ENCODE data around the gene PDIA5.

PDIA5 gene

DNA sequence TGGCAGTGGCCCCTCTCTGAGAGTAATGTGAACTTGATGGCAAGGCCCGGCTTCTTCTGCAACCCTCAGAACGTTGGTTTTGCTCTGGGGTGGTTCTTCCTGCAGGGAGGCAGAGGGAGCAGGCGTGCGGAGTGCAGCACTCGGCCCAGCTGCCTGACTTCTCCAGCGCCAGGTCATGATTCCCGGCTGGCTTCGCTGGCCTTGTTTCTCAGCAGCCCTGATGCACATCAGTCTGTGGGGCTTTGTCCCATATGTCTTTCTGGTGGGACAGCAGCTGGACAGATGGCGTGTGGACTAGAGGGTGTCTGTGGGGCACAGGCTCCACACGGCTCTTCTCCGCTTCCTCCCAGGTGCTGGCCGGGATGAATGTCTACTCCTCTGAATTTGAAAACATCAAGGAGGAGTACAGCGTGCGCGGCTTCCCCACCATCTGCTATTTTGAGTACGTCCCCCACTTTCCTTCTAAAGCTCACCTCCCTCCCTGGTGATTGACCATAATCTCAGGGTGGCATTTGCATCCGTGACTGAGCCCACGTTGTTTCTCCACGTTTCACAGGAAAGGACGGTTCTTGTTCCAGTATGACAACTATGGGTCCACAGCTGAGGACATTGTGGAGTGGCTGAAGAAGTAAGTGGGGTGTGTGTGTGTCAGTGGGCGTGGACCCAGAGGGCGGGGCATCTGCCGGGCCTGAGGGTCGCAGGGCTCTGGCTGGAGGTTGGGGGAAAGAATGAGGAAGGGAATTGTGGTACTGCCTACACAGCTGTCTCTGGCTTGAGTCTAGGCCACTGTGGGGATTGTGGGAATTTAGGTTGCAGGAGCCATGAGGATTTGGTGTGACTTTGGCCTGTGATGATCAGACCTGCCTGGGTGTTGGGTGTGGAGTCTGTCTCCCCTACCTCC, 57.1 kb downstream of the PDIA5 start:
- Histone ChIP-seq H3K27me3 (ENCODE audit: low read depth, low read length) (no peaks in the 10 kb centered on the region), H3K36me3 (ENCODE audit: control insufficient read depth in 1 of 2, insufficient read depth in 2 of 2, low read length in 2 of 2) (peaks cover 18 to 45% of the 10 kb centered on the region in 2 donors), H3K4me1 (ENCODE audit: control insufficient read depth in 1 of 2, insufficient read depth in 2 of 2, low read length in 2 of 2) (no peaks in the 10 kb centered on the region), H3K27ac (ENCODE audit: low read length) (no peak overlapping the region), H3K4me3 (ENCODE audit: low read depth in 1 of 2, low read length in 2 of 2) (no peak overlapping the region), H3K9me3 (ENCODE audit: control insufficient read depth in 1 of 2, low read length in 2 of 2) (no peaks in the 10 kb centered on the region)

DNA sequence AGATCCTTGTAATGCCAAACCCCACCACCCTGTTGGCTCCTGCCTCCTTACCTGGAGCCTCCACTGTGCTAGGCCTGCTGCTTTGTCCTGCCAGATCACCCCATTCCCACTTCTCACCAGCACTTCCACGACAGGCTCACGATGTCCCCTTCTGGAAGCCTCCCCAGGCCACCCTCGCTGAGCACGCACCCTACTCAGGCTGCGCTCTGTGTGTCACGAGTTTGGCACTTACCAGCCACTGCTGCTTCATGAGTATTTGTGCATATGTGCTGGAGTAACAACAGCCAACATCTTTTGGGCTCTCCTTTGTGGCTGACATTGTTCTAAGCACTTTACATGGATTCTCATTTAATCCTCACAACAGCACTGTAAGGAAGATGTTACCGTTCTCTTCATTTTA, 58.1 kb downstream of the PDIA5 start:
- no peaks in the 10 kb centered on the region for H3K9me3 ChIP-seq (ENCODE audit: control insufficient read depth in 1 of 2, low read length in 2 of 2)
- no peak overlapping the region for H3K27ac ChIP-seq (ENCODE audit: low read length)
- H3K27me3 ChIP-seq (ENCODE audit: low read depth, low read length): no peaks in the 10 kb centered on the region
- peaks cover 16 to 44% of the 10 kb centered on the region in 2 donors for H3K36me3 ChIP-seq (ENCODE audit: control insufficient read depth in 1 of 2, insufficient read depth in 2 of 2, low read length in 2 of 2)
- H3K4me1 ChIP-seq (ENCODE audit: control insufficient read depth in 1 of 2, insufficient read depth in 2 of 2, low read length in 2 of 2): no peaks in the 10 kb centered on the region
- H3K4me3 ChIP-seq (ENCODE audit: low read depth in 1 of 2, low read length in 2 of 2): no peak overlapping the region

DNA sequence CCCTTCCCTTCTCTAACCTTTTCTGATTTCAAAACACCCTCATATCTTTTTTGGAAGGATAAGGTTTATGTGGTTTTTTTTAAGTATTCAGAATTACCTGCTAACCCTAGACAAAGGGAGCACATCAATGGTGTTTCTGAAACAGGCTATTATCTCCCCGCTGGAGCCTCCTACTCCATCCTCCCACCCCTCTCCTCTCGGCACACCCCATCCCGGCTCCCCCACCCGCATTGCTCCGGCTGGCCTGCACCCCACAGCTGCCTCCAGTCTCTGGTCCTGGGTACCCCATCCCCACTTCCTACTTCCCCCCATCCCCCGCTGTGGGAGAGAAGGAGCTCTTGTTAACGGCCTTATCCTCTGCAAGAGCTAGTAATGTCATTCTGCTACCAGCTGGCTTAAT, 59.2 kb downstream of the PDIA5 start:
- Histone ChIP-seq H3K9me3 (ENCODE audit: control insufficient read depth in 1 of 2, low read length in 2 of 2) (no peaks in the 10 kb centered on the region), H3K36me3 (ENCODE audit: control insufficient read depth in 1 of 2, insufficient read depth in 2 of 2, low read length in 2 of 2) (peaks cover 12 to 47% of the 10 kb centered on the region in 2 donors), H3K27ac (ENCODE audit: low read length) (no peak overlapping the region), H3K4me3 (ENCODE audit: low read depth in 1 of 2, low read length in 2 of 2) (no peak overlapping the region), H3K27me3 (ENCODE audit: low read depth, low read length) (no peaks in the 10 kb centered on the region), H3K4me1 (ENCODE audit: control insufficient read depth in 1 of 2, insufficient read depth in 2 of 2, low read length in 2 of 2) (no peaks in the 10 kb centered on the region)

DNA sequence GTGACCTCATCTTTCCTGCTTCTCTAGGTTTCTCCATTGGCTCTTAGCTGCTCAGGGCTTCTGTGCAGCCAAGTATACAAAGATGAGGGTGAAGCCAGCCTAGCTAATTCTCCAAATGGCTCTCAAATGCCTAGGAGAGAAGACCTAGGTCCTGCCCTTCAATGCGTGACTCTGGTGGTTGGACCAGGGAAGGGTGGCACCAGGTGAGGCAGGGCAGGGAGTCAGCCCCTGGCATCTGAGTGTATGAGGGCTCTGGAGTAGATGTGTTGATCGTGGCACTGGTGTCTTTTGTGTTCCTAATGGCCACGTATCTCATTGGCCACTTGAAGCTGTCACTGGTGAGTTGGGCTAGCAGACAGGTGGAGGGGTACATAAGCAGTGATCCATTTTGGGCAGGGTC, 59.8 kb downstream of the PDIA5 start:
- Histone ChIP-seq H3K27me3 (ENCODE audit: low read depth, low read length) (no peaks in the 10 kb centered on the region), H3K9me3 (ENCODE audit: control insufficient read depth in 1 of 2, low read length in 2 of 2) (no peaks in the 10 kb centered on the region), H3K36me3 (ENCODE audit: control insufficient read depth in 1 of 2, insufficient read depth in 2 of 2, low read length in 2 of 2) (peaks cover 7 to 51% of the 10 kb centered on the region in 2 donors), H3K4me3 (ENCODE audit: low read depth in 1 of 2, low read length in 2 of 2) (no peak overlapping the region), H3K4me1 (ENCODE audit: control insufficient read depth in 1 of 2, insufficient read depth in 2 of 2, low read length in 2 of 2) (no peaks in the 10 kb centered on the region), H3K27ac (ENCODE audit: low read length) (no peak overlapping the region)

DNA sequence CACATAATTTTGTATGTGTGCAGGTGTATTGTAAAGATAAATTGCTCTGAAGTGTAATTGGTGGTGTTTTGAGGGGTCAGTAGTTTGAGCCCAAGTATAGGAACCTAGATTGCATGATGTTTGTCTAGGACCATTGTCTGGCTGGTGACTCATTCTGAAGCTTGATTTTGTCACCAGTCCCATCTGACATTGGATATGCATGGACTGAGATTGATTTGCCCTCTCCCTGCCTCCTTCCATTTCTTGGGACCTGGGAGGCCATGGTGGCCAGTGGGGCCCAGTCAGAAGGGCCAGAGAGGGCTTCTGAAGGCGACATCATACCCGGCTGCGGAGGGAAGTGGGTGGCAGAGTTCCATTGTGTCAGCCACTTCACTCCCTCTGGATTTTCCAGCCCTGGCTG, 62.3 kb downstream of the PDIA5 start:
- Histone ChIP-seq H3K36me3 (ENCODE audit: control insufficient read depth in 1 of 2, insufficient read depth in 2 of 2, low read length in 2 of 2) (peaks cover 9 to 55% of the 10 kb centered on the region in 2 donors), H3K9me3 (ENCODE audit: control insufficient read depth in 1 of 2, low read length in 2 of 2) (no peaks in the 10 kb centered on the region), H3K27ac (ENCODE audit: low read length) (no peak overlapping the region), H3K27me3 (ENCODE audit: low read depth, low read length) (no peaks in the 10 kb centered on the region), H3K4me3 (ENCODE audit: low read depth in 1 of 2, low read length in 2 of 2) (no peak overlapping the region), H3K4me1 (ENCODE audit: control insufficient read depth in 1 of 2, insufficient read depth in 2 of 2, low read length in 2 of 2) (no peaks in the 10 kb centered on the region)

DNA sequence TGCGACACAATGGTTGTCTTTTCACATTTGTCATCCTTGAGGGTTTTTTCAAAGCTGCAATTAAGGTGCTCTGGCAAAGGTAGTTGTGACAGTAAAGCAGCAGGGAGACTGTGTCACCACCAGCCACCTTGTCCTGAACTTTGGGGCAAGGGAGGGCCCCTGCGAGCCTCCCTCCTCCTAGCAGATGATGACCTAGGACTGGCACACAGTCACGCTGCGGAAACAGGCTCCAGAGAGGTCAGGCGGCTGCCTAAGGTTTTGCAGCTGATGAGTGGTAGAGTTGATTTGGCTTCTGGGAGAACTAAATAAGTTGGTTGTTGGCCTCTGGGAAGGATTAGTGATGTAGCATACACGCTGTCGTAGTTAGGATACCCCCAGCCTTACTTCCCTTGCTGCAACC, 62.7 kb downstream of the PDIA5 start:
- peaks cover 8 to 55% of the 10 kb centered on the region in 2 donors for H3K36me3 ChIP-seq (ENCODE audit: control insufficient read depth in 1 of 2, insufficient read depth in 2 of 2, low read length in 2 of 2)
- H3K27ac ChIP-seq (ENCODE audit: low read length): peak overlapping the region; percentile 85
- H3K4me1 ChIP-seq (ENCODE audit: control insufficient read depth in 1 of 2, insufficient read depth in 2 of 2, low read length in 2 of 2): no peaks in the 10 kb centered on the region
- no peaks in the 10 kb centered on the region for H3K9me3 ChIP-seq (ENCODE audit: control insufficient read depth in 1 of 2, low read length in 2 of 2)
- no peak overlapping the region for H3K4me3 ChIP-seq (ENCODE audit: low read depth in 1 of 2, low read length in 2 of 2)
- no peaks in the 10 kb centered on the region for H3K27me3 ChIP-seq (ENCODE audit: low read depth, low read length)

DNA sequence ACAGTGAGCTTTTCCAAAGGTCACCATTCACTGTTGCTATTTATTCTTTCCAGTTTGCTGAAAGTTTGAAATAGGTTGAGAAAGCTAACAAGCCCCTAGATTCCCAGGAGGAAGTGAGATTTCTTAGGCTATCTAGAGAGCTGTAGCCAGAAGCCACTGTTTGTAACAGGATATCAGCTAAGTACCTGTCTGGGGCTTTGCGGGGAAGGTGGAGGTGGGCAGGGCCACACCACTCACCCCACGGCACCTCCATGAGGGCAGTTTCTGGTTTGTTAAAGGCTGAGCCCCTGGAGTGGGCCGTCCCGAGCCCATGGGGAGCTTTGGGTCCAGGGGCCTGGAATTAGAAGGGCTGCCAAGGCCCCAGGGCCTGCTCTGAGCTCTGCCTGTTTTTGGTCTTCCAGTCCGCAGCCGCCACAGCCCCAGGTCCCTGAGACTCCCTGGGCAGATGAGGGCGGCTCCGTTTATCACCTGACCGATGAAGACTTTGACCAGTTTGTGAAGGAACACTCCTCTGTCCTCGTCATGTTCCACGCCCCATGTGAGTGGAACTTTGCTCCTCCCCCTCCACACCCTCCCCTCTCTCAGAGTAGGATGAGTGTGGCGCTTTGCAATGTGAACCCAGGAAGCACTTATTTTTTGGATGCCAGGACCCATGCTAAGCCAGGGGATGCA, 63.4 kb downstream of the PDIA5 start:
- Histone ChIP-seq H3K4me1 (ENCODE audit: control insufficient read depth in 1 of 2, insufficient read depth in 2 of 2, low read length in 2 of 2) (no peaks in the 10 kb centered on the region), H3K4me3 (ENCODE audit: low read depth in 1 of 2, low read length in 2 of 2) (no peak overlapping the region), H3K27me3 (ENCODE audit: low read depth, low read length) (no peaks in the 10 kb centered on the region), H3K36me3 (ENCODE audit: control insufficient read depth in 1 of 2, insufficient read depth in 2 of 2, low read length in 2 of 2) (peaks cover 4 to 56% of the 10 kb centered on the region in 2 donors), H3K27ac (ENCODE audit: low read length) (peak overlapping the region; percentile 85), H3K9me3 (ENCODE audit: control insufficient read depth in 1 of 2, low read length in 2 of 2) (no peaks in the 10 kb centered on the region)

DNA sequence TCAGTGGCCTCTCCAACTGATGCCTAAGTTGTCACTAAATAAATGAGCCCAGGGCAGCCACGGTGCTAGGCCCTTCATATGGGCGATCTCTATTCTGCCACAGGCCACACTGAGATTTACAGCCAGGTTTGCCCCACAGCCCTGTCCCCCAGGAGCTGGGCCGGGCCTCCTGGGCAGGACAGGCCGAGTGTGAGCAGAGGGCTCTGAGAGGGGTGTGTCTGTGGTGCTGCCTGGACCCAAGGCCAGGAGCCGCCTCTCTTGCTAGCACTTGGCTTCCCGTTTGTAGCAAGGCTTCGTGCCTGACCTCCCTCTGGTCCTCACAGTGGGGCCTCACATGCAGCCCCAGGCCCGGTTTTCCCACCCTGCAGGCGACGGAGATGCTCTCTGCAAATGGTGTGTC, 67.8 kb downstream of the PDIA5 start:
- Histone ChIP-seq H3K36me3 (ENCODE audit: control insufficient read depth in 1 of 2, insufficient read depth in 2 of 2, low read length in 2 of 2) (peaks cover 4 to 43% of the 10 kb centered on the region in 2 donors), H3K4me1 (ENCODE audit: control insufficient read depth in 1 of 2, insufficient read depth in 2 of 2, low read length in 2 of 2) (no peaks in the 10 kb centered on the region), H3K4me3 (ENCODE audit: low read depth in 1 of 2, low read length in 2 of 2) (no peak overlapping the region), H3K27ac (ENCODE audit: low read length) (no peak overlapping the region), H3K27me3 (ENCODE audit: low read depth, low read length) (no peaks in the 10 kb centered on the region), H3K9me3 (ENCODE audit: control insufficient read depth in 1 of 2, low read length in 2 of 2) (no peaks in the 10 kb centered on the region)

DNA sequence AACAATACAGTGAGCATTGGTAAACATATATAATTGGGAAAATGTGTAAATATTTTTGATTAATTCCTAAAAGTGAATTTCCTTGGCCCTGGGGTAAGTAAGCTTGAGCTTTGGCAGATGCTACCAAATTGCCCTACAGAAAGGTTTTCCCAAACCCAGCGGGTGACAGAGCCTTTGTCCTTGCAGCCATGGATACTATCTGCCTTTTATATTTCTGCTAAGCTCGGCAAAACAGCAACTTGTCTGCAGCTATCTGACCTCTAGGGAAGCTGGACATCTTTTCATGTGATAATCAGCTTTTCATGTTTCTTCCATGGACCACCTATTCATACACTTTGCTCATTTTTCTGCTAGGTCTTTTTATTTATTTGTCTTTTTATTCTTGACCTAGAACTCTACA, 70.2 kb downstream of the PDIA5 start:
- Histone ChIP-seq H3K27me3 (ENCODE audit: low read depth, low read length) (no peaks in the 10 kb centered on the region), H3K4me3 (ENCODE audit: low read depth in 1 of 2, low read length in 2 of 2) (no peak overlapping the region), H3K9me3 (ENCODE audit: control insufficient read depth in 1 of 2, low read length in 2 of 2) (no peaks in the 10 kb centered on the region), H3K36me3 (ENCODE audit: control insufficient read depth in 1 of 2, insufficient read depth in 2 of 2, low read length in 2 of 2) (peaks cover 4 to 34% of the 10 kb centered on the region in 2 donors), H3K27ac (ENCODE audit: low read length) (no peak overlapping the region), H3K4me1 (ENCODE audit: control insufficient read depth in 1 of 2, insufficient read depth in 2 of 2, low read length in 2 of 2) (no peaks in the 10 kb centered on the region)

DNA sequence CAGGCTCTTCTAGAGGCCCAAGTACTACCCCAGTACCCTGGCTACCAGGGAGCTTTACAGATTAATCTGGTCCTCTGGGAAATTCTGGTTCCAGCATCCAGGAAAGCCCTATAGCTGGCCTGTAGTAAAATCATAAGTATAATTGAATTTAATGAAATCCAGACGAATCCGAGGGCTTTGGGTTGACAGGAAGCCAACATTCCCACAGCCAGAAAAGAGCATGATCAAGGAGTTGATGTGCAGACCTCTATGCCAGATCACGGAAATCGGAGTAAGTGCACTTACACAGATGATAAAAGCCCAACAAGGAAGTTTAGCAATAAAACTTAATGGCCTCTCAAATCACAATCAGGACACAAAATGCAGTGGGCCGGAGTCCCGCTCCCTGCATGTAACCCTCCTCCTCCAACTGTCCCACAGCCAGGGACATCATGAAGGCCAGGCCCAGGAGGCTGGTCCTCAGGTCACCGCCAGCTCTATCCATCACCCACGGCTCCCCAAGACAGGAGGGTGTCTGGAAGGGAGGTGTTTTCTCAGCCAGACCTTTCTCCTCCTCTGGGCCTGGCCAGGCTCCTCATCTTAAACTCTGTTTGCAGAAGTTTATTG, 72.1 kb downstream of the PDIA5 start:
- Histone ChIP-seq H3K27ac (ENCODE audit: low read length) (no peak overlapping the region), H3K4me3 (ENCODE audit: low read depth in 1 of 2, low read length in 2 of 2) (no peak overlapping the region), H3K36me3 (ENCODE audit: control insufficient read depth in 1 of 2, insufficient read depth in 2 of 2, low read length in 2 of 2) (peaks cover 0 to 29% of the 10 kb centered on the region in 2 donors), H3K27me3 (ENCODE audit: low read depth, low read length) (no peaks in the 10 kb centered on the region), H3K4me1 (ENCODE audit: control insufficient read depth in 1 of 2, insufficient read depth in 2 of 2, low read length in 2 of 2) (no peaks in the 10 kb centered on the region), H3K9me3 (ENCODE audit: control insufficient read depth in 1 of 2, low read length in 2 of 2) (no peaks in the 10 kb centered on the region)

DNA sequence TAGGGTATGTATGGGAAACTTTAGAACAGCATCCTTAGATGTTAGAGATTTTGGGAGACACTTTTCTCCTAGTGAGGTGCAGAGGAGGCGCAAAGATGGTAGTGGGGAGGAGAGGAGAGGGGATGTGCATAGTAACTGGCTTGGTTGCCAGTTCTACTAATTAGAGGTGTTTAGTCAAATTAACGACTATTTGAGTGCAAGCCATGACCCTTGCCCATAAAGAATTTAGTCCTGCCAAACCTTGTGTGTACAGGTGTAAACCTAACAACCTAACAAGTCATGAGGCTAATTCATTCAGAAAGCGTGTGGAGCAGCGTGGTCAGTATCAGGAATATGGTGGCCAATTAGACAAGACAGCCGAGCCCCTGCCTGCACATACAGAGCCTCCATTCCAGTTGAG, 72.7 kb downstream of the PDIA5 start:
- no peak overlapping the region for H3K27ac ChIP-seq (ENCODE audit: low read length)
- H3K36me3 ChIP-seq (ENCODE audit: control insufficient read depth in 1 of 2, insufficient read depth in 2 of 2, low read length in 2 of 2): peaks cover 0 to 23% of the 10 kb centered on the region in 2 donors
- no peak overlapping the region for H3K4me3 ChIP-seq (ENCODE audit: low read depth in 1 of 2, low read length in 2 of 2)
- H3K9me3 ChIP-seq (ENCODE audit: control insufficient read depth in 1 of 2, low read length in 2 of 2): no peaks in the 10 kb centered on the region
- H3K27me3 ChIP-seq (ENCODE audit: low read depth, low read length): no peaks in the 10 kb centered on the region
- no peaks in the 10 kb centered on the region for H3K4me1 ChIP-seq (ENCODE audit: control insufficient read depth in 1 of 2, insufficient read depth in 2 of 2, low read length in 2 of 2)

All from muscle layer of duodenum (tissue), 2 donors.